ENCODE results near the gene RMND1. TPM values are rescaled to one million over a fixed set of nuclear protein-coding genes. Genes with fewer than 3 reads are reported as not detected.

The RMND1 gene
- total and polyA plus RNA-seq, 9 of the 15 experiments (the other 6 are each of a cell fraction or from before 2014, with no cell fraction given): 26.9 to 47.8 (median 36.2) TPM

DNA sequence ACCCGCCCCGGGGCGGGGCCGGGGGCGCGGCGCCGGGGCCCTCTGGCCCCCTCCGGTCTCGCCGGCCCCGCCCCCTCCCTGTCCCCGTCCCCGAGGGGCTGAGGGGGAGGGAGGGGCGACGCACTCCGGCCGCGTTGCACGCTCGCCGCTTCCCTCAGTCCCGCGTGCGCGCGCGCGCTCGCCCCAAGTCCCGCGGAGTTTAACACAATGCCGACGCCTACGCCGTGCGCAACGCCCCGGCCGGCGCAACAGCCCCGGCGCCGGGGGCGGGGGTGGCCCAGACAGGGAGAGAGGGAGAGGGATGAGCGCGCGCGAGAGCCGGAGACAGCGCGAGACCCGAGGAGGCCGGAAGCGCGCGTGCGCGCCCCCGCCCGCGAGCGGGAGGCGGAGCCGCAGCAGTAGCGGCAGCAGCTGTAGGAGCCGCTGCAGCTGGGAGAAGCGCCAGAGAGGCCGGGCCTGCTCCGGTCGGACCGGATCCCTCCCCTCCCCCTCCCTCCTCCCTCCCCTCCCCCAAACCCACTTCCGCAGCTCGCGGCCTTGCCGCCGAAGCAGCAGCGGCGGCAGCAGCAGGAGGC, 61.6 kb downstream of the RMND1 start (continued):
- TF ChIP-seq ZNF79 (CRISPR knock-in tag; IDR thresholded peaks at IDR 0.05; ENCODE audit: low read depth): no peak
- no peak for TF ChIP-seq ZNF239 (CRISPR knock-in tag; IDR thresholded peaks at IDR 0.05)
- TF ChIP-seq BRD4 (IDR thresholded peaks at IDR 0.05): no peak
- TF ChIP-seq ELK1 (CRISPR knock-in tag; IDR thresholded peaks at IDR 0.05): no peak
- TF ChIP-seq CEBPB (tag; IDR thresholded peaks at IDR 0.05): 0 out of 2 replicates have a peak, but pooled peaks have one; percentile 34
- TF ChIP-seq SPI1 (IDR thresholded peaks at IDR 0.05; ENCODE audit: borderline replicate concordance, low read depth, low read length): peak; percentile 82; the same call in 1 of the 2 replicates
- TF ChIP-seq NONO (IDR thresholded peaks at IDR 0.05; ENCODE audit: low read depth in 2 of 2, low read length in 1 of 2): no peak; a peak in 1 of 4 replicates
- TF ChIP-seq ZNF217 (CRISPR knock-in tag; IDR thresholded peaks at IDR 0.05): no peak
- no peak for TF ChIP-seq NUFIP1 (IDR thresholded peaks at IDR 0.05; ENCODE audit: partially characterized antibody)
- no peak for TF ChIP-seq ZNF280A (IDR thresholded peaks at IDR 0.05; ENCODE audit: low read depth, partially characterized antibody)
- no peak for TF ChIP-seq TCFL5 (CRISPR knock-in tag; conservative IDR thresholded peaks at IDR 0.05)
- no peak for TF ChIP-seq RBM34 (IDR thresholded peaks at IDR 0.05; ENCODE audit: borderline replicate concordance, insufficient read depth, low read length)
- TF ChIP-seq HNRNPUL1 (IDR thresholded peaks at IDR 0.05; ENCODE audit: low read length): no peak
- no peak for TF ChIP-seq HDAC1 (IDR thresholded peaks at IDR 0.05)
- TF ChIP-seq RBFOX2 (IDR thresholded peaks at IDR 0.05; ENCODE audit: low read depth, low read length): peak; percentile 82
- TF ChIP-seq DDX20 (tag; IDR thresholded peaks at IDR 0.05; ENCODE audit: low read depth): no peak
- TF ChIP-seq ETV5 (CRISPR knock-in tag; IDR thresholded peaks at IDR 0.05; ENCODE audit: low read depth): peak; percentile 64; the same call in 1 of the 2 replicates
- peak; percentile 44; the same call in 1 of the 2 replicates for TF ChIP-seq LCOR (CRISPR knock-in tag; IDR thresholded peaks at IDR 0.05)
- TF ChIP-seq, protein P1, sequence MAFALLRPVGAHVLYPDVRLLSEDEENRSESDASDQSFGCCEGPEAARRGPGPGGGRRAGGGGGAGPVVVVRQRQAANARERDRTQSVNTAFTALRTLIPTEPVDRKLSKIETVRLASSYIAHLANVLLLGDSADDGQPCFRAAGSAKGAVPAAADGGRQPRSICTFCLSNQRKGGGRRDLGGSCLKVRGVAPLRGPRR (CRISPR knock-in tag; IDR thresholded peaks at IDR 0.05): no peak
- no peak for TF ChIP-seq MCM2 (IDR thresholded peaks at IDR 0.05; ENCODE audit: low read depth)
- no peak for TF ChIP-seq PYGO2 (tag; IDR thresholded peaks at IDR 0.05)
- TF ChIP-seq, protein P2, sequence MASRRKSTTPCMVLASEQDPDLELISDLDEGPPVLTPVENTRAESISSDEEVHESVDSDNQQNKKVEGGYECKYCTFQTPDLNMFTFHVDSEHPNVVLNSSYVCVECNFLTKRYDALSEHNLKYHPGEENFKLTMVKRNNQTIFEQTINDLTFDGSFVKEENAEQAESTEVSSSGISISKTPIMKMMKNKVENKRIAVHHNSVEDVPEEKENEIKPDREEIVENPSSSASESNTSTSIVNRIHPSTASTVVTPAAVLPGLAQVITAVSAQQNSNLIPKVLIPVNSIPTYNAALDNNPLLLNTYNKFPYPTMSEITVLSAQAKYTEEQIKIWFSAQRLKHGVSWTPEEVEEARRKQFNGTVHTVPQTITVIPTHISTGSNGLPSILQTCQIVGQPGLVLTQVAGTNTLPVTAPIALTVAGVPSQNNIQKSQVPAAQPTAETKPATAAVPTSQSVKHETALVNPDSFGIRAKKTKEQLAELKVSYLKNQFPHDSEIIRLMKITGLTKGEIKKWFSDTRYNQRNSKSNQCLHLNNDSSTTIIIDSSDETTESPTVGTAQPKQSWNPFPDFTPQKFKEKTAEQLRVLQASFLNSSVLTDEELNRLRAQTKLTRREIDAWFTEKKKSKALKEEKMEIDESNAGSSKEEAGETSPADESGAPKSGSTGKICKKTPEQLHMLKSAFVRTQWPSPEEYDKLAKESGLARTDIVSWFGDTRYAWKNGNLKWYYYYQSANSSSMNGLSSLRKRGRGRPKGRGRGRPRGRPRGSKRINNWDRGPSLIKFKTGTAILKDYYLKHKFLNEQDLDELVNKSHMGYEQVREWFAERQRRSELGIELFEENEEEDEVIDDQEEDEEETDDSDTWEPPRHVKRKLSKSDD (conservative IDR thresholded peaks at IDR 0.05; ENCODE audit: low read length): peak; percentile 94
- TF ChIP-seq MTA3 (IDR thresholded peaks at IDR 0.05; ENCODE audit: borderline replicate concordance): 0 out of 2 replicates have a peak, but pooled peaks have one; percentile 6
- TF ChIP-seq BRF1 (IDR thresholded peaks at IDR 0.05; ENCODE audit: borderline replicate concordance, extremely low read depth, insufficient read length): no peak

All from K562 (cell line).